ENCODE data around the gene NRXN3.

DNA sequence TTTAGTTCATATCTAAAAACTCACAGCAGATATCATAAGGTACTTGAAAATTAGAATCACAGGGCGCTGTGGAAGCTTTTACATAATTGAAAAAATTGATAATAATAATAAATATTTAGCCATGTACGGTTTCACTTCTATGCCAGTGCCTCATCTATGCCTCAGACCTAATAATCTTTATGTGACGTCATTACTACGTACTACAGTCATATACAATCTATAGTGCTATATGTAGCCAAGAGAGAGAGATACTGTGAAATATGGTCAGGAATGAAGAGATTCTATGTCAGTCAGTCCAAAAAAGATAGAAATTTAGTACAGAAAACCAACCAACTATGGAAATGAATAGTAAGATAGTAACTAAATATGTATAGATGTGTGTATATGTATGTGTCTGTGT lies 1010.5 kb downstream of the NRXN3 start:
- TF ChIP-seq, protein P1, sequence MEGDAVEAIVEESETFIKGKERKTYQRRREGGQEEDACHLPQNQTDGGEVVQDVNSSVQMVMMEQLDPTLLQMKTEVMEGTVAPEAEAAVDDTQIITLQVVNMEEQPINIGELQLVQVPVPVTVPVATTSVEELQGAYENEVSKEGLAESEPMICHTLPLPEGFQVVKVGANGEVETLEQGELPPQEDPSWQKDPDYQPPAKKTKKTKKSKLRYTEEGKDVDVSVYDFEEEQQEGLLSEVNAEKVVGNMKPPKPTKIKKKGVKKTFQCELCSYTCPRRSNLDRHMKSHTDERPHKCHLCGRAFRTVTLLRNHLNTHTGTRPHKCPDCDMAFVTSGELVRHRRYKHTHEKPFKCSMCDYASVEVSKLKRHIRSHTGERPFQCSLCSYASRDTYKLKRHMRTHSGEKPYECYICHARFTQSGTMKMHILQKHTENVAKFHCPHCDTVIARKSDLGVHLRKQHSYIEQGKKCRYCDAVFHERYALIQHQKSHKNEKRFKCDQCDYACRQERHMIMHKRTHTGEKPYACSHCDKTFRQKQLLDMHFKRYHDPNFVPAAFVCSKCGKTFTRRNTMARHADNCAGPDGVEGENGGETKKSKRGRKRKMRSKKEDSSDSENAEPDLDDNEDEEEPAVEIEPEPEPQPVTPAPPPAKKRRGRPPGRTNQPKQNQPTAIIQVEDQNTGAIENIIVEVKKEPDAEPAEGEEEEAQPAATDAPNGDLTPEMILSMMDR (IDR thresholded peaks at IDR 0.05; ENCODE audit: low read length): no peak
- no peak for TF ChIP-seq EZH2 (IDR thresholded peaks at IDR 0.05; ENCODE audit: borderline replicate concordance, low read length)

All from OCI-LY1 (cell line).